Measurements from ENCODE around the gene SYT2.
A peak's percentile ranks its signal among the peaks of the same experiment; 100 is the strongest.
"Not testable (repeated sequence)": the region's sequence is repeated elsewhere in the genome, so short reads cannot be mapped to it uniquely, and the experiment has no call there.

SYT2 gene

GRCh38 chr1:202710070-202711045 lies at the start of gene SYT2:
TSS of gene SYT2 (minus strand) at chr1:202710454. CDS start at chr1:202605772, 104,682 bp downstream.
- DNase-seq, result peak; percentile 4 to 20
- TF ChIP-seq POLR2A (IDR thresholded peaks at IDR 0.05; ENCODE audit: low read length), result no peak
- TF ChIP-seq GATA1 (IDR thresholded peaks at IDR 0.05; ENCODE audit: low read depth, low read length), result no peak

- no peak for DNase-seq
- TF ChIP-seq GATA1 (IDR thresholded peaks at IDR 0.05; ENCODE audit: low read depth, low read length) (no peak), POLR2A (IDR thresholded peaks at IDR 0.05; ENCODE audit: low read length) (no peak)
These were observed 46.1 kb upstream of the SYT2 start for GRCh38 chr1:202756391-202756790.

- DNase-seq, result peak; percentile 53 to 80
- no peak for TF ChIP-seq POLR2A (IDR thresholded peaks at IDR 0.05; ENCODE audit: low read length)
- TF ChIP-seq GATA1 (IDR thresholded peaks at IDR 0.05; ENCODE audit: low read depth, low read length), result no peak
These were observed 44.0 kb upstream of the SYT2 start for GRCh38 chr1:202754293-202754692.

GRCh38 chr1:202752774-202753173 lies 42.5 kb upstream of the SYT2 start:
- no peak for TF ChIP-seq POLR2A (IDR thresholded peaks at IDR 0.05; ENCODE audit: low read length)
- no peak for TF ChIP-seq GATA1 (IDR thresholded peaks at IDR 0.05; ENCODE audit: low read depth, low read length)
- no peak for DNase-seq

GRCh38 chr1:202750761-202751160 lies 40.5 kb upstream of the SYT2 start:
- TF ChIP-seq POLR2A (IDR thresholded peaks at IDR 0.05; ENCODE audit: low read length), result no peak
- TF ChIP-seq GATA1 (IDR thresholded peaks at IDR 0.05; ENCODE audit: low read depth, low read length), result no peak
- peak; percentile 2 to 7 for DNase-seq

GRCh38 chr1:202750024-202750423 lies 39.8 kb upstream of the SYT2 start:
- TF ChIP-seq GATA1 (IDR thresholded peaks at IDR 0.05; ENCODE audit: low read depth, low read length), result no peak
- TF ChIP-seq POLR2A (IDR thresholded peaks at IDR 0.05; ENCODE audit: low read length), result no peak
- DNase-seq, result no peak

- TF ChIP-seq POLR2A (IDR thresholded peaks at IDR 0.05; ENCODE audit: low read length), result no peak
- no peak for DNase-seq
These were observed 35.2 kb upstream of the SYT2 start for GRCh38 chr1:202745323-202745888.

- DNase-seq, result not testable (repeated sequence)
These were observed 34.5 kb upstream of the SYT2 start for GRCh38 chr1:202744770-202745169.

GRCh38 chr1:202742496-202742895 lies 32.2 kb upstream of the SYT2 start:
- no peak for DNase-seq
- TF ChIP-seq GATA1 (IDR thresholded peaks at IDR 0.05; ENCODE audit: low read depth, low read length), result no peak
- TF ChIP-seq POLR2A (IDR thresholded peaks at IDR 0.05; ENCODE audit: low read length), result no peak

GRCh38 chr1:202733251-202733650 lies 23.0 kb upstream of the SYT2 start:
- DNase-seq, result no peak
- TF ChIP-seq POLR2A (IDR thresholded peaks at IDR 0.05; ENCODE audit: low read length) (no peak), GATA1 (IDR thresholded peaks at IDR 0.05; ENCODE audit: low read depth, low read length) (no peak)

GRCh38 chr1:202728951-202729350 lies 18.7 kb upstream of the SYT2 start:
- no peak for DNase-seq
- TF ChIP-seq GATA1 (IDR thresholded peaks at IDR 0.05; ENCODE audit: low read depth, low read length) (no peak), POLR2A (IDR thresholded peaks at IDR 0.05; ENCODE audit: low read length) (no peak)

- DNase-seq, result no peak
- TF ChIP-seq POLR2A (IDR thresholded peaks at IDR 0.05; ENCODE audit: low read length) (no peak), GATA1 (IDR thresholded peaks at IDR 0.05; ENCODE audit: low read depth, low read length) (no peak)
These were observed 15.3 kb upstream of the SYT2 start for GRCh38 chr1:202725526-202725925.

- DNase-seq, result no peak
- no peak for TF ChIP-seq POLR2A (IDR thresholded peaks at IDR 0.05; ENCODE audit: low read length)
- no peak for TF ChIP-seq GATA1 (IDR thresholded peaks at IDR 0.05; ENCODE audit: low read depth, low read length)
These were observed 13.5 kb upstream of the SYT2 start for GRCh38 chr1:202723708-202724107.

GRCh38 chr1:202723046-202723445 lies 12.8 kb upstream of the SYT2 start:
- DNase-seq, result not testable (repeated sequence)

GRCh38 chr1:202716654-202717053 lies 6.4 kb upstream of the SYT2 start:
- TF ChIP-seq GATA1 (IDR thresholded peaks at IDR 0.05; ENCODE audit: low read depth, low read length), result no peak
- TF ChIP-seq POLR2A (IDR thresholded peaks at IDR 0.05; ENCODE audit: low read length), result no peak
- peak in 1 of 2 experiments; percentile 5 for DNase-seq

GRCh38 chr1:202714202-202714601 lies 3.9 kb upstream of the SYT2 start:
- DNase-seq, result not testable (repeated sequence)

Data from erythroblast (primary cell).